ENCODE data around the gene UBE2L3. TPM values are rescaled to one million over a fixed set of nuclear protein-coding genes. Genes with fewer than 3 reads are reported as not detected.
"Not testable (repeated sequence)": the region's sequence is repeated elsewhere in the genome, so short reads cannot be mapped to it uniquely, and the experiment has no call there.

Gene UBE2L3
- total and polyA plus RNA-seq, 4 experiments from 2014 or later, result 39.2 to 116 (median 71.7) TPM

GRCh38 chr22:21633481-21633880 lies 66.0 kb downstream of the UBE2L3 start:
- Mint-ChIP-seq H3K4me1 (peaks cover 7 to 33% (median 16%) of the 10 kb centered on the region in 4 donors), H3K9me3 (no peaks in the 10 kb centered on the region), H3K36me3 (peaks cover 0 to 4% of the 10 kb centered on the region in 2 donors), H3K27ac (no peak overlapping the region), H3K27me3 (no peaks in the 10 kb centered on the region), H3K4me3 (no peak overlapping the region)
- POLR2A ChIA-PET (ENCODE audit: partially characterized antibody), result interaction anchor here (1.6 kb wide), 1 partner anchor 33 kb away, joined by 3 read pairs; no protein-coding TSS in a partner anchor
- CTCF ChIA-PET (ENCODE audit: partially characterized antibody), result interaction anchor here (10.0 kb wide), 1 partner anchor 11 kb away, joined by 245 read pairs; the partner anchor contains the start of gene SDF2L1
- H3K27me3 ChIP-seq (ENCODE audit: insufficient read depth, low read length), result no peaks in the 10 kb centered on the region
- H3K9me3 ChIP-seq (ENCODE audit: control insufficient read depth in 1 of 2, low read length in 2 of 2), result no peaks in the 10 kb centered on the region
- peaks cover 27% of the 10 kb centered on the region for H3K4me1 ChIP-seq (ENCODE audit: insufficient read depth, low read length)
- intact Hi-C loops (cut with micrococcal nuclease), result no loop called here
- H3K4me3 ChIP-seq (ENCODE audit: low read length in 2 of 2), result no peak overlapping the region
- H3K36me3 ChIP-seq (ENCODE audit: insufficient read depth, low read length), result no peaks in the 10 kb centered on the region
- no peak overlapping the region for H3K27ac ChIP-seq (ENCODE audit: low read depth, low read length)
- DNase-seq, result no peak

DNA sequence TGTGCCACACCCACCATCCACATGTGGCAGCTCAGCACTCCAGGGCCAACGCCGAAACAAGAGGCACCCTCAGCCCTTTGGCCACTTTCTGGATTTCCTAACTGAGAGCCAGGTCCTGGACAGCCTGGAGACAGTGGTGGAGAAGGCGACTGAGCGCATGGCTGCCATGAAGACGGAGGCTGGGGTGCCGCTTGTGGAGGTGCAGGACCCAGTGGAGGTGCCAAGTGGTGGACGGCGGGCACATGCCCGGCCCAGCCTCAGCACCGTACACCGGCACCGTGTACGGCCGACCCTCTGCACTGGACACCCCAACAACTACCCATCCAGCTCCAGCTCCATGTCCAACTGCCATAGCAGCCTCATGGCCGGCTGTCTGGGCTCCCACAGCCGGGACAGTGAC lies 66.6 kb downstream of the UBE2L3 start:
- Histone ChIP-seq H3K4me3 (ENCODE audit: low read length in 2 of 2) (no peak overlapping the region), H3K27ac (ENCODE audit: low read depth, low read length) (no peak overlapping the region), H3K4me1 (ENCODE audit: insufficient read depth, low read length) (peaks cover 21% of the 10 kb centered on the region), H3K9me3 (ENCODE audit: control insufficient read depth in 1 of 2, low read length in 2 of 2) (no peaks in the 10 kb centered on the region), H3K27me3 (ENCODE audit: insufficient read depth, low read length) (no peaks in the 10 kb centered on the region), H3K36me3 (ENCODE audit: insufficient read depth, low read length) (no peaks in the 10 kb centered on the region)
- H3K4me3 Mint-ChIP-seq, result no peak overlapping the region
- H3K4me1 Mint-ChIP-seq, result peaks cover 7 to 32% (median 15%) of the 10 kb centered on the region in 4 donors
- peaks cover 0 to 4% of the 10 kb centered on the region in 2 donors for H3K36me3 Mint-ChIP-seq
- POLR2A ChIA-PET (ENCODE audit: partially characterized antibody), result no interaction called here
- H3K9me3 Mint-ChIP-seq, result no peaks in the 10 kb centered on the region
- CTCF ChIA-PET (ENCODE audit: partially characterized antibody), result interaction anchor here (10.0 kb wide), 1 partner anchor 10 kb away, joined by 245 read pairs; the partner anchor contains the start of gene SDF2L1
- H3K27ac Mint-ChIP-seq, result no peak overlapping the region
- intact Hi-C loops (cut with micrococcal nuclease), result no loop called here
- no peaks in the 10 kb centered on the region for H3K27me3 Mint-ChIP-seq
- no peak for DNase-seq

DNA sequence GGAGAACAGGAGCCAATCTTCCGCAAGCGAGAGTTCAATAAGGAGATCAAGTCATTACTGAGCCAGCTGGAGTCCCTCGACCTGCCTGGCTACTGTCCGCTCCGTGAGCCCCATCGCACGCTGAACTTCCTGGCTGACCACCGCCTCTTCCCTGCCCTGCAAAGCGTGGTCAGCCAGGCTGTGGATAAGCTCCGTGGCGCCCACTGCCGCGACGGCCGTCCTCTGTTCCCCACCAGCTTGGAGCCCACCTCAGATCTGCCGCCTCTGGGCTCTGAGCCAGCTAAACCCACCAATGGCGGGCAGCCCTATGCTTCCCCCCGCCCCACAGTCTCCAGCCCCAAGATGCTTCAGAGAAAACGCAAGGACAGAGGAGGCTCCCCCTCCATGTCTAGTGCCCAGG lies 67.3 kb downstream of the UBE2L3 start:
- intact Hi-C loops (cut with micrococcal nuclease), result no loop called here
- no peaks in the 10 kb centered on the region for H3K27me3 ChIP-seq (ENCODE audit: insufficient read depth, low read length)
- Mint-ChIP-seq H3K27ac (no peak overlapping the region), H3K4me3 (no peak overlapping the region), H3K36me3 (no peaks in the 10 kb centered on the region), H3K9me3 (no peaks in the 10 kb centered on the region), H3K4me1 (peaks cover 6 to 27% (median 13%) of the 10 kb centered on the region in 4 donors), H3K27me3 (no peaks in the 10 kb centered on the region)
- no peaks in the 10 kb centered on the region for H3K9me3 ChIP-seq (ENCODE audit: control insufficient read depth in 1 of 2, low read length in 2 of 2)
- no peaks in the 10 kb centered on the region for H3K36me3 ChIP-seq (ENCODE audit: insufficient read depth, low read length)
- no peak for DNase-seq
- POLR2A ChIA-PET (ENCODE audit: partially characterized antibody), result no interaction called here
- CTCF ChIA-PET (ENCODE audit: partially characterized antibody), result interaction anchor here (10.0 kb wide), 1 partner anchor 9 kb away, joined by 245 read pairs; the partner anchor contains the start of gene SDF2L1
- H3K27ac ChIP-seq (ENCODE audit: low read depth, low read length), result no peak overlapping the region
- no peak overlapping the region for H3K4me3 ChIP-seq (ENCODE audit: low read length in 2 of 2)
- peaks cover 21% of the 10 kb centered on the region for H3K4me1 ChIP-seq (ENCODE audit: insufficient read depth, low read length)

DNA sequence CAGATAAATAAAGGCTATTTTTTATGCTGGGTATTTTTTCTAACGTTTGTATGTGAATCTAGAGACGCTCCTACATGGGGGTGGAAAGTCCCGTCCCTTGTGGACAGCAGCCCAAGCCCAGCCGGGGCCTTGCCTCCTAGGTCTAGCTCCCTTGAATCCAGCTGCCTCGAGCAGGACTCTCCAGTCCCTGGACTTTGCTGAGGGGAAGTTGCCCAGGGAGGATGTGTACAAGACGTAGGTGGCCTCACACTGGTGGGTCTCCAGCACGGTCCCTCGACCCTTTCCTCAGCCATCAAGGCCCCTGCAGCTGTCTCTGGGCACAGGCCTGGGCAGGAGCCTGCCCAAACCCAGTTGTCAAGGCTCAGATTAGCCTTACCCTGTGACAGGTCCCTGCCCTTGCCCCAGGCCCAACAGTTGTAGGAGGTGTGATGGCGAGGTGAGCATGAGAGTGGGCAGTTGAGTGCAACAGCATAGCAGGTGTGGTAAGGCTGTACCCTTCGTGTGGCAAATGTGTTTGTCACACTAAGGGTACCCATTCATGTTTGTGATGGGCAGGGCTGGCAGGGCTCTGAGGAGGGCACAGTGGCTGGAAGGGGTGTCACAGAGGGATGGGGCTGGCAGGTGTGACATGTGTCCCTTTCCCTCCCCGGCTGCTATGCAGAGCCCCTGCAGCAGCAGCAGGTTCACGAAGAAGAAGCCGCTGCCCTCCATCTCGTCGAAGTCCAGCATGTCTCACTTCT lies 68.4 kb downstream of the UBE2L3 start:
- no peaks in the 10 kb centered on the region for H3K36me3 Mint-ChIP-seq
- H3K9me3 Mint-ChIP-seq, result no peaks in the 10 kb centered on the region
- DNase-seq, result no peak
- H3K4me3 Mint-ChIP-seq, result no peak overlapping the region
- Histone ChIP-seq H3K4me3 (ENCODE audit: low read length in 2 of 2) (no peak overlapping the region), H3K4me1 (ENCODE audit: insufficient read depth, low read length) (peaks cover 11% of the 10 kb centered on the region), H3K9me3 (ENCODE audit: control insufficient read depth in 1 of 2, low read length in 2 of 2) (no peaks in the 10 kb centered on the region), H3K27ac (ENCODE audit: low read depth, low read length) (no peak overlapping the region), H3K36me3 (ENCODE audit: insufficient read depth, low read length) (no peaks in the 10 kb centered on the region), H3K27me3 (ENCODE audit: insufficient read depth, low read length) (no peaks in the 10 kb centered on the region)
- CTCF ChIA-PET (ENCODE audit: partially characterized antibody), result interaction anchor here (10.0 kb wide), 1 partner anchor 8 kb away, joined by 245 read pairs; the partner anchor contains the start of gene SDF2L1
- peaks cover 4 to 17% (median 11%) of the 10 kb centered on the region in 4 donors for H3K4me1 Mint-ChIP-seq
- H3K27ac Mint-ChIP-seq, result peak overlapping the region in 1 of 7 donors; percentile 81
- no peaks in the 10 kb centered on the region for H3K27me3 Mint-ChIP-seq
- intact Hi-C loops (cut with micrococcal nuclease), result no loop called here
- POLR2A ChIA-PET (ENCODE audit: partially characterized antibody), result no interaction called here

- no peaks in the 10 kb centered on the region for H3K36me3 Mint-ChIP-seq
- Histone ChIP-seq H3K36me3 (ENCODE audit: insufficient read depth, low read length) (no peaks in the 10 kb centered on the region), H3K27ac (ENCODE audit: low read depth, low read length) (no peak overlapping the region), H3K4me1 (ENCODE audit: insufficient read depth, low read length) (peaks cover 18% of the 10 kb centered on the region), H3K9me3 (ENCODE audit: control insufficient read depth in 1 of 2, low read length in 2 of 2) (no peaks in the 10 kb centered on the region), H3K4me3 (ENCODE audit: low read length in 2 of 2) (no peak overlapping the region), H3K27me3 (ENCODE audit: insufficient read depth, low read length) (no peaks in the 10 kb centered on the region)
- no peaks in the 10 kb centered on the region for H3K27me3 Mint-ChIP-seq
- DNase-seq, result no peak
- no peak overlapping the region for H3K4me3 Mint-ChIP-seq
- H3K4me1 Mint-ChIP-seq, result peaks cover 8 to 18% (median 13%) of the 10 kb centered on the region in 4 donors
- no peaks in the 10 kb centered on the region for H3K9me3 Mint-ChIP-seq
- POLR2A ChIA-PET (ENCODE audit: partially characterized antibody), result no interaction called here
- intact Hi-C loops (cut with micrococcal nuclease), result no loop called here
- CTCF ChIA-PET (ENCODE audit: partially characterized antibody), result no interaction called here
- no peak overlapping the region for H3K27ac Mint-ChIP-seq
These were observed 69.2 kb downstream of the UBE2L3 start for GRCh38 chr22:21636629-21637218.

GRCh38 chr22:21637450-21637849 lies 69.9 kb downstream of the UBE2L3 start:
- H3K27ac Mint-ChIP-seq, result not testable (repeated sequence)
- POLR2A ChIA-PET (ENCODE audit: partially characterized antibody), result interaction anchor here (0.6 kb wide), 1 partner anchor 8 kb away, joined by 4 read pairs; no protein-coding TSS in a partner anchor

DNA sequence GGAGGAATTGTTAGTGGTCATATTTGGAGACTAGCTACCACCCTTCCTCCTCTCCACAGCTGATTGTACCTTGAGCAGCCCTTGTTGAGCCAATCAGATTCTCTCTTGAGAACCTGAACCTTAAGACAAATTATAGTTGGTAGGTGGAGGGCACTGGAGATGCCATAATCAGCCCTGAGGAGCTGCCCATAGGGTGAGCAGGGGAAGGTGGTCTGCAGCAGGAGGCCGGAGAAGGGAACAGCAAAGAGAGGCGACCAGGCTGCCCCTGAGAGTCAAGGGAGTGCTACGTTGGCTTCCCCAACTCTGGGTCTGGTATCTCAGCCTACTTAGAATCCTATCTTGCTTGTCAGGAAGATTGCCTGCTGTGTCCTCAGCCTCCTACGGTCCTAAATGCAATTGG lies 71.8 kb downstream of the UBE2L3 start:
- DNase-seq, result no peak
- Mint-ChIP-seq H3K27ac (peak overlapping the region in 2 of 7 donors; percentile 22 to 24), H3K4me3 (no peak overlapping the region), H3K27me3 (no peaks in the 10 kb centered on the region), H3K4me1 (peaks cover 12 to 30% (median 22%) of the 10 kb centered on the region in 4 donors), H3K9me3 (no peaks in the 10 kb centered on the region), H3K36me3 (peaks cover 5 to 12% of the 10 kb centered on the region in 2 donors)
- H3K4me3 ChIP-seq (ENCODE audit: low read length in 2 of 2), result no peak overlapping the region
- ChIA-PET POLR2A (ENCODE audit: partially characterized antibody) (no interaction called here), CTCF (ENCODE audit: partially characterized antibody) (interaction anchor here (0.7 to 1.4 kb wide), 2 partner anchors 8 to 9 kb away, joined by 3 to 8 read pairs; partner anchors contain the start of gene YDJC)
- peaks cover 19% of the 10 kb centered on the region for H3K4me1 ChIP-seq (ENCODE audit: insufficient read depth, low read length)
- H3K27me3 ChIP-seq (ENCODE audit: insufficient read depth, low read length), result no peaks in the 10 kb centered on the region
- intact Hi-C loops (cut with micrococcal nuclease), result no loop called here
- no peaks in the 10 kb centered on the region for H3K9me3 ChIP-seq (ENCODE audit: control insufficient read depth in 1 of 2, low read length in 2 of 2)
- H3K36me3 ChIP-seq (ENCODE audit: insufficient read depth, low read length), result no peaks in the 10 kb centered on the region
- no peak overlapping the region for H3K27ac ChIP-seq (ENCODE audit: low read depth, low read length)

More at GRCh38 chr22:21637450-21637849, 69.9 kb downstream of the UBE2L3 start:
- DNase-seq; intact Hi-C loops (cut with micrococcal nuclease); H3K36me3 ChIP-seq (ENCODE audit: insufficient read depth, low read length); H3K27me3 ChIP-seq (ENCODE audit: insufficient read depth, low read length); H3K9me3 Mint-ChIP-seq; H3K27me3 Mint-ChIP-seq; H3K9me3 ChIP-seq (ENCODE audit: control insufficient read depth in 1 of 2, low read length in 2 of 2); H3K4me3 Mint-ChIP-seq; H3K27ac ChIP-seq (ENCODE audit: low read depth, low read length); H3K36me3 Mint-ChIP-seq; H3K4me3 ChIP-seq (ENCODE audit: low read length in 2 of 2); CTCF ChIA-PET (ENCODE audit: partially characterized antibody): not testable (repeated sequence)
- H3K4me1 Mint-ChIP-seq, result peaks cover 8 to 24% (median 15%) of the 10 kb centered on the region in 4 donors
- H3K4me1 ChIP-seq (ENCODE audit: insufficient read depth, low read length), result peaks cover 14% of the 10 kb centered on the region

Measured in CD4-positive, alpha-beta memory T cell (primary cell).